Measurements from ENCODE around the gene FXYD1. TPM values are rescaled to one million over a fixed set of nuclear protein-coding genes. Genes with fewer than 3 reads are reported as not detected.
A peak's percentile ranks its signal among the peaks of the same experiment; 100 is the strongest.
"Not testable (repeated sequence)": the region's sequence is repeated elsewhere in the genome, so short reads cannot be mapped to it uniquely, and the experiment has no call there.

Gene FXYD1
- polyA plus RNA-seq, 3 donors: 3.5 to 126 (median 45.3) TPM

- WGBS, 3 donors: 79 to 80% (median 79%) methylated on average over 11 of the region's 11 CpGs
- no peak overlapping the region for H3K27ac ChIP-seq (ENCODE audit: low read depth, low read length)
These were observed 2.4 kb upstream of the FXYD1 start for GRCh38 chr19:35136231-35136630.

- 31 to 66% (median 60%) methylated on average over 9 of the region's 9 CpGs for WGBS, 3 donors
- H3K27ac ChIP-seq (ENCODE audit: low read depth, low read length): no peak overlapping the region
These were observed 1.5 kb upstream of the FXYD1 start for GRCh38 chr19:35136977-35137702.

- peak overlapping the region; percentile 62 for H3K27ac ChIP-seq (ENCODE audit: low read depth, low read length)
- WGBS, 3 donors: 49 to 69% (median 49%) methylated on average over 12 of the region's 12 CpGs
These were observed 1.8 kb downstream of the FXYD1 start for GRCh38 chr19:35140207-35140961.

- WGBS, 3 donors: 3 to 7% (median 6%) methylated on average over 41 to 48 of the region's 48 CpGs
- H3K27ac ChIP-seq (ENCODE audit: low read depth, low read length): peak overlapping the region; percentile 62
These were observed 2.6 kb downstream of the FXYD1 start for GRCh38 chr19:35140962-35141836.

GRCh38 chr19:35141837-35142605 is 3.4 kb downstream of the FXYD1 start:
- 11 to 34% (median 29%) methylated on average over 21 of the region's 21 CpGs for WGBS, 3 donors

GRCh38 chr19:35142606-35143230 is 4.1 kb downstream of the FXYD1 start:
- 1 to 17% (median 10%) methylated on average over 26 to 45 of the region's 46 CpGs for WGBS, 3 donors
- no peak overlapping the region for H3K27ac ChIP-seq (ENCODE audit: low read depth, low read length)

More at GRCh38 chr19:35141837-35142605, 3.4 kb downstream of the FXYD1 start:
- no peak overlapping the region for H3K27ac ChIP-seq (ENCODE audit: low read depth, low read length)

- WGBS, 3 donors: 11 to 24% (median 19%) methylated on average over 12 to 31 of the region's 31 CpGs
- H3K27ac ChIP-seq (ENCODE audit: low read depth, low read length): no peak within 1 kb of the TSS
These were observed 4.6 kb downstream of the FXYD1 start, which contains the start of gene FXYD7 for GRCh38 chr19:35143231-35143715. Gene FXYD7 (plus strand): TSS chr19:35143255. CDS start chr19:35143334, 79 bp downstream.

- WGBS, 3 donors: 30 to 56% (median 55%) methylated on average over 3 of the region's 3 CpGs
These were observed 5.2 kb downstream of the FXYD1 start for GRCh38 chr19:35143818-35144217.

GRCh38 chr19:35144259-35144599 is 5.6 kb downstream of the FXYD1 start:
- no peak overlapping the region for H3K27ac ChIP-seq (ENCODE audit: low read depth, low read length)
- WGBS, 3 donors: 11 to 54% (median 42%) methylated on average over 4 to 6 of the region's 6 CpGs

More at GRCh38 chr19:35143818-35144217, 5.2 kb downstream of the FXYD1 start:
- H3K27ac ChIP-seq (ENCODE audit: low read depth, low read length): no peak overlapping the region

- 26 to 30% (median 29%) methylated on average over 13 to 15 of the region's 15 CpGs for WGBS, 3 donors
- H3K27ac ChIP-seq (ENCODE audit: low read depth, low read length): no peak overlapping the region
These were observed 6.2 kb downstream of the FXYD1 start for GRCh38 chr19:35144600-35145436.

- H3K27ac ChIP-seq (ENCODE audit: low read depth, low read length): no peak overlapping the region
- WGBS, 3 donors: 69 to 78% (median 70%) methylated on average over 7 of the region's 7 CpGs
These were observed 8.3 kb downstream of the FXYD1 start for GRCh38 chr19:35146746-35147459.

- WGBS, 3 donors: 90 to 92% (median 90%) methylated on average over 3 of the region's 3 CpGs
- no peak overlapping the region for H3K27ac ChIP-seq (ENCODE audit: low read depth, low read length)
These were observed 10.8 kb downstream of the FXYD1 start for GRCh38 chr19:35149463-35149862.

- no peak overlapping the region for H3K27ac ChIP-seq (ENCODE audit: low read depth, low read length)
- WGBS, 3 donors: 62 to 79% (median 71%) methylated on average over 2 of the region's 2 CpGs
These were observed 11.8 kb downstream of the FXYD1 start for GRCh38 chr19:35150445-35150844.

GRCh38 chr19:35151273-35152065 is 12.8 kb downstream of the FXYD1 start:
- no peak overlapping the region for H3K27ac ChIP-seq (ENCODE audit: low read depth, low read length)
- WGBS, 3 donors: 78 to 89% (median 87%) methylated on average over 20 of the region's 20 CpGs

- H3K27ac ChIP-seq (ENCODE audit: low read depth, low read length): not testable (repeated sequence)
- WGBS, 3 donors: 54 to 74% (median 67%) methylated on average over 10 of the region's 10 CpGs
These were observed 14.5 kb downstream of the FXYD1 start for GRCh38 chr19:35153129-35153522.
